ENCODE results near the gene CDV3.

The CDV3 gene

DNA sequence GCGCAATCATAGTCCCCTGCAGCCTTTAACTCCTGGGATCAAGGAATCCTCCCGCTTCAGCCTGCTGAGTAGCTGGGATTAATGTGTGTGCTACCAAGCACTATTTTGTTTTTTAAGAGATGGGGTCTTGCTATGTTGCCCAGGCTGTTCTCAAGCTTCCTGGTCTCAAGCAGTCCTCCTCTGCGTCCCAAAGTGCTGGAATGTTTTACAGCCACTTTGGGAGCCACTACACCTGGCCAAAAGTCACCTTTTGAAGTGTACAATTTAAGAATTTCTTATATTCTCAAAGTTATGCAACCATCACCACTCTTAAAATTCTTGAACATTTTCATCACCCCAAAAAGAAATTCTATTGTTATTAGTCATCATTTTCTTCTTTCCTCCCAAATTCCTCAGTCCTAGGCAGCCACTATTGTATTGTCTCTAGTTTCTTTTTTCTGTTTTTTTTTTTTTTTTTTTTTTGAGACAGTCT lies 17.8 kb downstream of the CDV3 start:
- no peaks in the 10 kb centered on the region for H3K27me3 ChIP-seq (ENCODE audit: control insufficient read depth, insufficient read depth, low read length)
- no peaks in the 10 kb centered on the region for H3K4me1 ChIP-seq (ENCODE audit: control insufficient read depth, insufficient read depth, low read length)
- no peak overlapping the region for H3K4me3 ChIP-seq (ENCODE audit: low read depth, low read length)
- no peaks in the 10 kb centered on the region for H3K9me3 ChIP-seq (ENCODE audit: control insufficient read depth, insufficient read depth, low read length)
- H3K36me3 ChIP-seq (ENCODE audit: control insufficient read depth, insufficient read depth, low read length) = peaks cover 19% of the 10 kb centered on the region
- H3K9ac ChIP-seq (ENCODE audit: low read depth, low read length) = no peak overlapping the region

DNA sequence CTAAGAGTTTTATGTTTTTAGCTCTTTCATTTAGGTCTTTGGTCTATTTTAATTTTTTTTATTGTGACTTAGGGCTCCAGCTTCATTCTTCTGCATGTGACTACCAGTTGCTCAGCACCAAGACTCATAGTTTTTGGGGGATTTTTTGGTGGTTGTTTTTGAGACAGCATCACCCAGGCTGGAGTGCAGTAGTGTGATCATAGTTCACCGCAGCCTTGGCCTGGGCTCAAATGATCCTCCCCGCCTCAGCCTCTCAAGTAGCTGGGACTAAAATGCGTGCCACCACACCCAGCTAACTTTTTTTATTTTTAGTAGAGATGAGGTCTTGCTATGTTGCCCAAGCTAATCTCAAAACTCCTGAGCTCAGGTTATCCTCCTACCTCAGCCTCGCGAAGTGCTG lies 19.4 kb downstream of the CDV3 start:
- Histone ChIP-seq H3K36me3 (ENCODE audit: control insufficient read depth, insufficient read depth, low read length) (peaks cover 12% of the 10 kb centered on the region), H3K9me3 (ENCODE audit: control insufficient read depth, insufficient read depth, low read length) (no peaks in the 10 kb centered on the region), H3K27me3 (ENCODE audit: control insufficient read depth, insufficient read depth, low read length) (no peaks in the 10 kb centered on the region), H3K4me1 (ENCODE audit: control insufficient read depth, insufficient read depth, low read length) (no peaks in the 10 kb centered on the region), H3K9ac (ENCODE audit: low read depth, low read length) (no peak overlapping the region), H3K4me3 (ENCODE audit: low read depth, low read length) (no peak overlapping the region)

DNA sequence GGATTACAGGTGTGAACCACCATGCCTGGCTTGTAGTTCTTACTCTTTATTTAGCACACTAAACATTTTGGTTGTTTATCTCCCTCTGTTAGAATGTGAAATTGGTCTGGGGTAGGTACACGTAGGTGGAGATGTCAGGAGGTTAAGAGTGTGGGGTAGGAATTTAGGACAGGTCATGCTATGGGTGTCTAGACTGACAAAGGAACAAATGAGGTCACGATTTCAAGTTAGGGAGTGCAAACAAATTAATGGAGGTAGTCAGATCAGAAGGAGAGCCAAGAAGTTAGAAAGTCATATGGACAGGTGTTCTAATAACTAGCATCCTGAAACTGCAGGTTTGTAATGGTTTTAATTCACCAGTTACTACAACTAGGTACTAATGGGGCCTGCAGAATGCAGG lies 19.8 kb downstream of the CDV3 start:
- Histone ChIP-seq H3K4me1 (ENCODE audit: control insufficient read depth, insufficient read depth, low read length) (no peaks in the 10 kb centered on the region), H3K27me3 (ENCODE audit: control insufficient read depth, insufficient read depth, low read length) (no peaks in the 10 kb centered on the region), H3K4me3 (ENCODE audit: low read depth, low read length) (no peak overlapping the region), H3K9ac (ENCODE audit: low read depth, low read length) (no peak overlapping the region), H3K9me3 (ENCODE audit: control insufficient read depth, insufficient read depth, low read length) (no peaks in the 10 kb centered on the region), H3K36me3 (ENCODE audit: control insufficient read depth, insufficient read depth, low read length) (peaks cover 8% of the 10 kb centered on the region)

DNA sequence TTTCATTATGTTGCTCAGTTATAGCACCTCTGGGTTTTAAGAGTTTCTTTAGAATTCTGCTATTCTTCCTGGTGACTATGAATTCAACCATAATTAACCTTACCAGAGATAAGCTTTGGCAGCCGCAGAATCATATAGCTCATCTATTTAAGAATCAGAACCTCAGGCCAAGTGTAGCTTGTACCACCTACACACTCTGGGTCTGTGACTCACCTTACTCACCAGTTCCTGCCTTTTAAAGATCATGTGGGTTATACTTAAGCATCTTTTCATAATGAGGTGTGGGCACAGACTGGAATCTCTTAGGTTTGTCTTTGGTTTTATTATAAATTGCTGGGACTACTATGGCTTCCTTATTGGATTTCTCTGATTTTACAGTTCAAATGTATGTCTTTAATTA lies 21.9 kb downstream of the CDV3 start:
- Histone ChIP-seq H3K36me3 (ENCODE audit: control insufficient read depth, insufficient read depth, low read length) (no peaks in the 10 kb centered on the region), H3K9ac (ENCODE audit: low read depth, low read length) (no peak overlapping the region), H3K4me1 (ENCODE audit: control insufficient read depth, insufficient read depth, low read length) (peaks cover 4% of the 10 kb centered on the region), H3K9me3 (ENCODE audit: control insufficient read depth, insufficient read depth, low read length) (no peaks in the 10 kb centered on the region), H3K4me3 (ENCODE audit: low read depth, low read length) (no peak overlapping the region), H3K27me3 (ENCODE audit: control insufficient read depth, insufficient read depth, low read length) (no peaks in the 10 kb centered on the region)

DNA sequence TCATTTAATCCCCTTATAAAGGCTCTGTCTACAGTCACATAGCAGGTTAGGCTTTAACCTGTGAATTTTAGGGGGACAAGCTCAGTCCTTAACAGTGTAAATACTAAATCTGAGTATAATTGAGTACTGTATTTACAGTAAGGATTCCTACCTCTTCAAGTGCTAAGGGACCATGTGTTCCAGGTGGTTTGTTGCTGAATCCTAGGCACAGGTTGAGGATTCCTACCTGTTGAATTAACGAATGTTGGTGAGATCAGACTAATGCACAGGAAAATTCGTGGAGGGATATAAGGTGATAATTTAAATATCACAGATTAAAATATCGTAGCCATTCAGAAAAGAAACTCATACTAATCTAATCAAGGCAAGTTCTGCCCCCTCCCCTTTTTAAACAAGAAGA lies 24.9 kb downstream of the CDV3 start:
- Histone ChIP-seq H3K4me3 (ENCODE audit: low read depth, low read length) (no peak overlapping the region), H3K9ac (ENCODE audit: low read depth, low read length) (no peak overlapping the region), H3K9me3 (ENCODE audit: control insufficient read depth, insufficient read depth, low read length) (no peaks in the 10 kb centered on the region), H3K4me1 (ENCODE audit: control insufficient read depth, insufficient read depth, low read length) (peaks cover 4% of the 10 kb centered on the region), H3K36me3 (ENCODE audit: control insufficient read depth, insufficient read depth, low read length) (no peaks in the 10 kb centered on the region), H3K27me3 (ENCODE audit: control insufficient read depth, insufficient read depth, low read length) (no peaks in the 10 kb centered on the region)

DNA sequence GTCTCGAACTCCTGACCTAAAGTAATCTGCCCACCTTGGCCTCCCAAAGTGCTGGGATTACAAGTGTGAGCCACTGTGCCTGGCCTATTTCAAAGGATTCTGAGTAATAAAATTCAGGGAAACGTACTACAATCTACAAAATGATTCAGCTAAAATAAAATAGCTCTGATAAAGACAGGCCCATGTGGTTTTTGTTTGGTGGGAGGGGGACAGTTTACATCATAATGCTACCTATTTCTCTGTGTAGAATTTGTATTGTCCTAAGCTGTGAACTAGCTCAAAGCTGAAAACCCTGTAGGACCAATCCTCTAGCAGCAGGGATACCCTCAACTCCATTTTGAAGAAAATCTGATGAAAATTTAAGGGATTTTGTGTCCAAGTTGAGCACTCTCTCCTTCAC lies 25.8 kb downstream of the CDV3 start:
- Histone ChIP-seq H3K4me1 (ENCODE audit: control insufficient read depth, insufficient read depth, low read length) (peaks cover 4% of the 10 kb centered on the region), H3K9me3 (ENCODE audit: control insufficient read depth, insufficient read depth, low read length) (no peaks in the 10 kb centered on the region), H3K4me3 (ENCODE audit: low read depth, low read length) (no peak overlapping the region), H3K9ac (ENCODE audit: low read depth, low read length) (no peak overlapping the region), H3K27me3 (ENCODE audit: control insufficient read depth, insufficient read depth, low read length) (no peaks in the 10 kb centered on the region), H3K36me3 (ENCODE audit: control insufficient read depth, insufficient read depth, low read length) (no peaks in the 10 kb centered on the region)

DNA sequence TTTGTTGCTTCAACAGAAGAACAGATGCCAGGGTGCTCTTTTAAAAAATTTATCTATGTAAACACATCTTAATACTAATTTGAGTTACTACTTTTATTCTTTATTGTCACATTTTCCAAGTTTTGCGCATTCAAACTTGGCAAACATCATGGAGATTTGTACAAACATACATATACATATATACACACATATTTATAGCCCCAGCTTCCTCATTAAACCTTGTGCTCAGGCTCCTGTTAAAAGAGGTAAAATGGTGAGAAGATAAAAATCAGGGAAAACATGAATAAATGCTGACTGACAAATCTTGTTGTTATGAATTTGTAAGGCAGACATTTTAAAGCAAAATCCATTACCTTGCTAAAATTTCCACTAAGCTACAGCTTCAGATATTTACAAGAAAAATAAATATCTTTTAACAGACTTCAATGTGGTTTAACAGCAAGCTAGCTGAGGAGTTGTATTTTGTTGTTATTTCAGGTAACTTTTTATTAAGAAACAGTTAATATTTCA lies 27.1 kb downstream of the CDV3 start:
- Histone ChIP-seq H3K9me3 (ENCODE audit: control insufficient read depth, insufficient read depth, low read length) (no peaks in the 10 kb centered on the region), H3K27me3 (ENCODE audit: control insufficient read depth, insufficient read depth, low read length) (no peaks in the 10 kb centered on the region), H3K4me3 (ENCODE audit: low read depth, low read length) (no peak overlapping the region), H3K9ac (ENCODE audit: low read depth, low read length) (no peak overlapping the region), H3K4me1 (ENCODE audit: control insufficient read depth, insufficient read depth, low read length) (peaks cover 4% of the 10 kb centered on the region), H3K36me3 (ENCODE audit: control insufficient read depth, insufficient read depth, low read length) (no peaks in the 10 kb centered on the region)

DNA sequence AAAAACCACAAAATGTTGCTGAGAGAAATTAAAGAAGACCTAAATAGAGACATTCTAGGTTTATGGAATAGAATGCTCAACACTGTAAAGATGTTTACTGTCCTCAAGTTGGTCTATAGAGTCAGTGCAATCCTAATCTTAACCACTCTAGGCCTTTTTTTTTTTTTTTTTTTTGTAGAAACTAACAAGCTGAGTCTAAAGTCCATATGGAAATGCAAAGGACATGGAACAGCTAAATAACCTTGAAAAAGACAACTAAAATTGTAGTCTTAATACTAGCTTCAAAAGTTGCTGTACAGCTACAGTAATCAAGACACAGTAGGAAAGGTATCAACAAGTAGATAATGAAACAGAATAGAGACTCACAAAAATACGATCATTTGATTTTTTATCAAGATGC lies 32.9 kb downstream of the CDV3 start:
- H3K4me3 ChIP-seq (ENCODE audit: low read depth, low read length) = no peak overlapping the region
- H3K36me3 ChIP-seq (ENCODE audit: control insufficient read depth, insufficient read depth, low read length) = peaks cover 10% of the 10 kb centered on the region
- H3K9ac ChIP-seq (ENCODE audit: low read depth, low read length) = no peak overlapping the region
- H3K9me3 ChIP-seq (ENCODE audit: control insufficient read depth, insufficient read depth, low read length) = no peaks in the 10 kb centered on the region
- no peaks in the 10 kb centered on the region for H3K27me3 ChIP-seq (ENCODE audit: control insufficient read depth, insufficient read depth, low read length)
- H3K4me1 ChIP-seq (ENCODE audit: control insufficient read depth, insufficient read depth, low read length) = no peaks in the 10 kb centered on the region

DNA sequence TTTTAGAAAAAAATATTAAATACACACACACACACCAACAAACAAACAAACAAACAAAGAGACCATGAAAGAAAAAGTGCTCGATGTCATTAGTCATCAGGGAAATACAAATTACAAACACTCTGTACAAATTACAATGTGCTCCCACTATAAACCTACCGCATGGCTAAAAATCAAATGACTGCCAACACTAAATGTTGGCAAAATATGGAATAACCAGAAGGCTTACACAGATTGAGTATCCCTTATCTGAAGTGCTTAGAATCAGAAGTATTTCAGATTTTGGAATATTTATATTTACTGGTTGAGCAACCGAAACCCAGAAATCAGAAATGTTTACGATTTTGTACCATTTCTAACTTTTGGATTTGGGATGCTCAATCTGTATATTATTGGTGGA lies 33.4 kb downstream of the CDV3 start:
- Histone ChIP-seq H3K4me3 (ENCODE audit: low read depth, low read length) (no peak overlapping the region), H3K4me1 (ENCODE audit: control insufficient read depth, insufficient read depth, low read length) (no peaks in the 10 kb centered on the region), H3K36me3 (ENCODE audit: control insufficient read depth, insufficient read depth, low read length) (peaks cover 10% of the 10 kb centered on the region), H3K27me3 (ENCODE audit: control insufficient read depth, insufficient read depth, low read length) (no peaks in the 10 kb centered on the region), H3K9ac (ENCODE audit: low read depth, low read length) (no peak overlapping the region), H3K9me3 (ENCODE audit: control insufficient read depth, insufficient read depth, low read length) (no peaks in the 10 kb centered on the region)

DNA sequence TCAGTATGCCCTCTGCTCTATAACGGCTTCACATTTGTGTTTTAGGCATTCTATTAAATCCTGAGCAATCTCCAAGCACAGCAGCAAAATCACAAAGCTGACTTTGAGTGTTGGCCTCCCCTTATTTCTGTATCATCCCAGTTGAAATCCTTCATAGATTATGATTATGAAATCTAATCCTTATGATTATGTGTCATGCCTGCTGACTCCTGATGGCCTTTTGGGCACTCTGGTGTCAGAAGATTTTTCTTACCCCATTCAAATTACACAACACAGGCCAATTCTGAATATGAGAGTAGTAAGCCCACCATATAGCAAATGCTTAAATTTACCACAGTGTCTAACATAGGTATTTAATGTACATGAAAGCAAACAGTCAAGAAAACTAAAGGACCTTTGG lies 34.3 kb downstream of the CDV3 start:
- Histone ChIP-seq H3K36me3 (ENCODE audit: control insufficient read depth, insufficient read depth, low read length) (peaks cover 10% of the 10 kb centered on the region), H3K4me3 (ENCODE audit: low read depth, low read length) (no peak overlapping the region), H3K9me3 (ENCODE audit: control insufficient read depth, insufficient read depth, low read length) (no peaks in the 10 kb centered on the region), H3K27me3 (ENCODE audit: control insufficient read depth, insufficient read depth, low read length) (no peaks in the 10 kb centered on the region), H3K9ac (ENCODE audit: low read depth, low read length) (no peak overlapping the region), H3K4me1 (ENCODE audit: control insufficient read depth, insufficient read depth, low read length) (no peaks in the 10 kb centered on the region)

DNA sequence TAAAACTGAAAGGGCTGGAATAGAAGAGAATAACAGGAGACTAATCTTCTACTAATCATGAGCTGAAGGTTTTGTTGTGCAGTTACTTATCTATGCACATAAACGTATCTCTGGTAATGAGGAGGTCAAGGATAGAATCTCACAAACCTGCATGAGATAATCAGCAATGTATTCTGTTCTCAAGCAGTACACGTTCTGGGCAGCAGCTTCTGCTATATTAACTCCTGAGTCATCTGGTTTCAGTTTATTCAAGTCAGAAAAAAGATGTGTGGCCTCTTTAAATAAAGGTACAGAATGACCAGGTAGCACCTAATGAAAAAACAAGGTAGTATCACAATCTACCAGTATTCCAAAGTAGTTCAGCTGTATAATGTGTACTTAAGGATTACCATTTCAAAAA lies 34.9 kb downstream of the CDV3 start:
- Histone ChIP-seq H3K4me1 (ENCODE audit: control insufficient read depth, insufficient read depth, low read length) (no peaks in the 10 kb centered on the region), H3K36me3 (ENCODE audit: control insufficient read depth, insufficient read depth, low read length) (peaks cover 10% of the 10 kb centered on the region), H3K9ac (ENCODE audit: low read depth, low read length) (no peak overlapping the region), H3K4me3 (ENCODE audit: low read depth, low read length) (no peak overlapping the region), H3K9me3 (ENCODE audit: control insufficient read depth, insufficient read depth, low read length) (no peaks in the 10 kb centered on the region), H3K27me3 (ENCODE audit: control insufficient read depth, insufficient read depth, low read length) (no peaks in the 10 kb centered on the region)

DNA sequence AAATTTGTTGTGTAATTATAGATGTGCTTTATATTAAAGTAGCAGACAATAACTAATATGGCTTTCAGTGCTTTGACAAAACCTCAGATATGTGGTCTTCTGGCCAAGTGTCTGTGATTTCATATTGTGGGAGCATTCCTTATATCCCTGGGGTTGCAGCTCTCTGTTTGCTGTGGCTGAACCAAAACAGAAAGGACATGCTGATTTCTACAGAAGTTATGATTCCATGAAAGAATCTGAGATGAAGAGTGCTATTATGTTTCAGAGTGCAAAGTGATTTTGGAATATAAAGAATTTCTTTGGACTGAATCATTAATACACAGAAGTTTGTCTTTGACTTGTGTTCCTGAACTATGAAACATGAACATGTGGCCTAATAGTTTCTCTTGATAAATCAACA lies 36.5 kb downstream of the CDV3 start:
- Histone ChIP-seq H3K27me3 (ENCODE audit: control insufficient read depth, insufficient read depth, low read length) (no peaks in the 10 kb centered on the region), H3K4me3 (ENCODE audit: low read depth, low read length) (no peak overlapping the region), H3K4me1 (ENCODE audit: control insufficient read depth, insufficient read depth, low read length) (no peaks in the 10 kb centered on the region), H3K9me3 (ENCODE audit: control insufficient read depth, insufficient read depth, low read length) (no peaks in the 10 kb centered on the region), H3K36me3 (ENCODE audit: control insufficient read depth, insufficient read depth, low read length) (peaks cover 10% of the 10 kb centered on the region), H3K9ac (ENCODE audit: low read depth, low read length) (no peak overlapping the region)

DNA sequence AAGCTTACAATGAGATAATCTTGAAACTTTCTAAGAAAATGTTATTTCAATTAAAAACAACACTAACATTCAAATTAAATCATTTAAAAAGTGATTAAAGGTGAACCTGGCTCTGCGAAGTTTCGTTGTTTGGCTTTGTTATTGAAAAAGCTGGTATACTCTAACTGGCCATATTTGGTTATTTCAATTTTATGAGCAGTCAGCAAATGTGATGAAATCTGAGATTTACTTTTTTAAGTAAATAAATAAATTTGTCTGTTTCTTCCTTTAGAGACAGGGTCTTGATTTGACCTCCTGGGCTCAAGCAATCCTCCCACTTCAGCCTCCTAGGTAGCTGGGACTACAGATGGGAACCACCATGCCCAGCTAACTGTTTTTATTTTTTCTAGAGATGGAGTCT lies 38.0 kb downstream of the CDV3 start:
- Histone ChIP-seq H3K9me3 (ENCODE audit: control insufficient read depth, insufficient read depth, low read length) (no peaks in the 10 kb centered on the region), H3K27me3 (ENCODE audit: control insufficient read depth, insufficient read depth, low read length) (no peaks in the 10 kb centered on the region), H3K9ac (ENCODE audit: low read depth, low read length) (no peak overlapping the region), H3K4me3 (ENCODE audit: low read depth, low read length) (no peak overlapping the region), H3K4me1 (ENCODE audit: control insufficient read depth, insufficient read depth, low read length) (no peaks in the 10 kb centered on the region), H3K36me3 (ENCODE audit: control insufficient read depth, insufficient read depth, low read length) (peaks cover 10% of the 10 kb centered on the region)
